ENCODE data around the gene RBMS2.

- TF ChIP-seq RAD21 (IDR thresholded peaks at IDR 0.05; ENCODE audit: low read depth) (no peak), SRF (IDR thresholded peaks at IDR 0.05; ENCODE audit: low read depth) (no peak), EZH2phosphoT487 (IDR thresholded peaks at IDR 0.05; ENCODE audit: borderline replicate concordance) (no peak), CTCF (IDR thresholded peaks at IDR 0.05 in 2 of 3, conservative IDR thresholded peaks at IDR 0.05 in 1 of 3; ENCODE audit: borderline replicate concordance in 1 of 3, insufficient read depth in 1 of 3, low read depth in 2 of 3, low read length in 2 of 3) (no peak), SIN3A (IDR thresholded peaks at IDR 0.05; ENCODE audit: low read depth) (no peak), CEBPB (IDR thresholded peaks at IDR 0.05; ENCODE audit: low read depth) (no peak), POLR2A (IDR thresholded peaks at IDR 0.05; ENCODE audit: borderline replicate concordance, extremely low read depth, insufficient read depth, insufficient read length) (no peak), EZH2 (IDR thresholded peaks at IDR 0.05) (no peak), EGR1 (IDR thresholded peaks at IDR 0.05; ENCODE audit: low read depth) (no peak)
Measured at GRCh38 chr12:56542164-56542563, 20.5 kb downstream of the RBMS2 start.
